ENCODE data around the gene UCN2.

The UCN2 gene

GRCh38 chr3:48591436-48591835, 27.9 kb upstream of the UCN2 start:
- no peak for DNase-seq (ENCODE audit: low read depth)

- DNase-seq (ENCODE audit: low read depth): no peak
These were observed 24.6 kb upstream of the UCN2 start for GRCh38 chr3:48588230-48588629.

GRCh38 chr3:48587686-48588085, 24.1 kb upstream of the UCN2 start:
- no peak for DNase-seq (ENCODE audit: low read depth)

- no peak for DNase-seq (ENCODE audit: low read depth)
These were observed 21.8 kb upstream of the UCN2 start for GRCh38 chr3:48585411-48585810.

GRCh38 chr3:48584836-48585235, 21.3 kb upstream of the UCN2 start:
- DNase-seq (ENCODE audit: low read depth): no peak

- no peak for DNase-seq (ENCODE audit: low read depth)
These were observed 18.3 kb upstream of the UCN2 start for GRCh38 chr3:48581621-48582481.

- DNase-seq (ENCODE audit: low read depth): no peak
These were observed 13.1 kb upstream of the UCN2 start for GRCh38 chr3:48576647-48577046.

- DNase-seq (ENCODE audit: low read depth): no peak
These were observed 11.8 kb upstream of the UCN2 start for GRCh38 chr3:48575366-48575765.

GRCh38 chr3:48573973-48574585, 10.5 kb upstream of the UCN2 start:
- no peak for DNase-seq (ENCODE audit: low read depth)

- no peak for DNase-seq (ENCODE audit: low read depth)
These were observed 8.9 kb upstream of the UCN2 start for GRCh38 chr3:48572517-48572916.

GRCh38 chr3:48571938-48572337, 8.4 kb upstream of the UCN2 start:
- DNase-seq (ENCODE audit: low read depth): no peak

- no peak for DNase-seq (ENCODE audit: low read depth)
These were observed 6.3 kb upstream of the UCN2 start for GRCh38 chr3:48569808-48570450.

GRCh38 chr3:48569400-48569799, 5.8 kb upstream of the UCN2 start:
- DNase-seq (ENCODE audit: low read depth): no peak

- no peak for DNase-seq (ENCODE audit: low read depth)
These were observed 4.9 kb upstream of the UCN2 start for GRCh38 chr3:48568476-48568875.

GRCh38 chr3:48567500-48567899, 3.9 kb upstream of the UCN2 start:
- DNase-seq (ENCODE audit: low read depth): no peak

- no peak for DNase-seq (ENCODE audit: low read depth)
These were observed 3.5 kb upstream of the UCN2 start for GRCh38 chr3:48567090-48567489.

- no peak for DNase-seq (ENCODE audit: low read depth)
These were observed 2.8 kb upstream of the UCN2 start for GRCh38 chr3:48566401-48566760.

GRCh38 chr3:48565591-48566400, 2.2 kb upstream of the UCN2 start:
- no peak for DNase-seq (ENCODE audit: low read depth)

- no peak for DNase-seq (ENCODE audit: low read depth)
These were observed 1.6 kb upstream of the UCN2 start for GRCh38 chr3:48565186-48565585.

- DNase-seq (ENCODE audit: low read depth): no peak
These were observed 1.1 kb upstream of the UCN2 start for GRCh38 chr3:48564667-48565066.

GRCh38 chr3:48564022-48564421, 441 bp upstream of the UCN2 start:
- DNase-seq (ENCODE audit: low read depth): peak; percentile 12

GRCh38 chr3:48562367-48563095, 1.1 kb downstream of the UCN2 start:
- DNase-seq (ENCODE audit: low read depth): no peak
